ENCODE measurements around the gene SLC35E3. TPM values are rescaled to one million over a fixed set of nuclear protein-coding genes. Genes with fewer than 3 reads are reported as not detected.

The SLC35E3 gene
- total and polyA plus RNA-seq, 12 donors, result 2.7 to 23.1 (median 10.9) TPM

- H3K9me3 ChIP-seq (replicated peaks in 1 of 3), result no peaks in the 10 kb centered on the region
- H3K4me3 ChIP-seq, result no peak overlapping the region
- intact Hi-C loops (cut with DNase I), result no loop called here
- no peak overlapping the region for H3K27ac ChIP-seq
- H3K27me3 ChIP-seq, result no peaks in the 10 kb centered on the region
- TF ChIP-seq CTCF (IDR thresholded peaks at IDR 0.05), result no peak
- no peak for TF ChIP-seq POLR2A (IDR thresholded peaks at IDR 0.05)
- DNase-seq, result no peak
- peaks cover 0 to 33% of the 10 kb centered on the region in 2 donors for H3K36me3 ChIP-seq (replicated peaks in 1 of 2)
- H3K4me1 ChIP-seq (replicated peaks in 1 of 2), result no peaks in the 10 kb centered on the region
- 74 to 98% (median 94%) methylated on average over 4 of the region's 4 CpGs for WGBS, 4 donors
Observed at GRCh38 chr12:68755536-68756243, 9.7 kb downstream of the SLC35E3 start.

DNA sequence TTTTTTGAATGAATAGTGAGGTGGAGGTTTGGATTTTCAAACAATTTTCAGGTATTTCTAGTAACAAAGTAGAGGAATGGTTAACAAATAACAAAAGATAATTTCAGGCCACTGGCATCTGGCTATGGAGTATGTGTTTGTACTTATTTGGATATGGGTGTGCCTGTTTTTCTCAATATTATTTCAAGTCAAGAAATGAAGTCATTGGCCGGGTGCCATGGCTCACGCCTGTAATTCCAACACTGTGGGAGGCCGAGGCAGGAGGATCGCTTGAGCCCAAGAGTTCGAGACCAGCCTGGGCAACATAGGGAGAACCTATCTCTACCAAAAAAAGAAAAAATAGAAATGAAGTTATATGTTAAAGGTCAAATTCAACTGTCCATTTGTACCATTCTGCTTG, 13.9 kb downstream of the SLC35E3 start:
- no peak for TF ChIP-seq POLR2A (IDR thresholded peaks at IDR 0.05)
- no peak for TF ChIP-seq CTCF (IDR thresholded peaks at IDR 0.05)
- 95 to 97% (median 95%) methylated on average over 5 of the region's 5 CpGs for WGBS, 4 donors
- H3K36me3 ChIP-seq (replicated peaks in 1 of 2), result peaks cover 0 to 21% of the 10 kb centered on the region in 2 donors

GRCh38 chr12:68760806-68761441, 14.9 kb downstream of the SLC35E3 start:
- intact Hi-C loops (cut with DNase I), result no loop called here
- no peak for TF ChIP-seq POLR2A (IDR thresholded peaks at IDR 0.05)
- H3K9me3 ChIP-seq (replicated peaks in 1 of 3), result no peaks in the 10 kb centered on the region
- no peak overlapping the region for H3K27ac ChIP-seq
- no peaks in the 10 kb centered on the region for H3K4me1 ChIP-seq (replicated peaks in 1 of 2)
- no peaks in the 10 kb centered on the region for H3K27me3 ChIP-seq
- peaks cover 0 to 11% of the 10 kb centered on the region in 2 donors for H3K36me3 ChIP-seq (replicated peaks in 1 of 2)
- no peak overlapping the region for H3K4me3 ChIP-seq
- no peak for DNase-seq
- WGBS, 4 donors, result 94 to 98% (median 97%) methylated on average over 7 of the region's 7 CpGs

More for the DNA sequence above, 13.9 kb downstream of the SLC35E3 start:
- H3K4me1 ChIP-seq (replicated peaks in 1 of 2), result no peaks in the 10 kb centered on the region
- H3K27ac ChIP-seq, result no peak overlapping the region
- H3K27me3 ChIP-seq, result no peaks in the 10 kb centered on the region
- H3K9me3 ChIP-seq (replicated peaks in 1 of 3), result no peaks in the 10 kb centered on the region
- DNase-seq, result no peak
- H3K4me3 ChIP-seq, result no peak overlapping the region
- intact Hi-C loops (cut with DNase I), result no loop called here

DNA sequence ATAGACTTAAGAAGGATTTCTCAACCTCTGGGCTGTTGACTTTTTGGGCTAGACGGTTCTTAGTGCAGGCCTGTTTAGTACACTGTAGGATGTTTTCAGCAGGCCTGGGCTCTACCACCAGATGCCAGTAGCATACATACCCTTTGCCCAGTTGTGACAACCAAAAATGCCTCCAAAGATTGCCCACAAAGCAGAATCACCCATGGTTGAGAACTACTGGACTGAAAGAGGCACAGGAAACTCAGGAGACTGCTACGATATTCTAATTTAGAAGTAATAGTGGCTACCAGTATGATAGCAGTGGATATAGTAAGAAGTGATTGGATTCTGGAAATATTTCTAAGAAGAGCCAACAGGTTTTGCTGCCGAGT, 15.5 kb downstream of the SLC35E3 start:
- no peaks in the 10 kb centered on the region for H3K4me1 ChIP-seq (replicated peaks in 1 of 2)
- 91 to 99% (median 96%) methylated on average over 3 of the region's 3 CpGs for WGBS, 4 donors
- no peak overlapping the region for H3K4me3 ChIP-seq
- H3K9me3 ChIP-seq (replicated peaks in 1 of 3), result no peaks in the 10 kb centered on the region
- no peak for TF ChIP-seq CTCF (IDR thresholded peaks at IDR 0.05)
- no peak for TF ChIP-seq POLR2A (IDR thresholded peaks at IDR 0.05)
- no peak for DNase-seq
- H3K27ac ChIP-seq, result no peak overlapping the region
- no peaks in the 10 kb centered on the region for H3K27me3 ChIP-seq
- intact Hi-C loops (cut with DNase I), result no loop called here
- H3K36me3 ChIP-seq (replicated peaks in 1 of 2), result peaks cover 0 to 8% of the 10 kb centered on the region in 2 donors
